KOPT-K1 (cell line): ENCODE measurements around the gene HOXC9.

ENCODE experiments used
- H3K27ac ChIP-seq: fragments of 200-600 bp; sonication (generic); 2 replicates; pipeline ENCODE4 v1.5.1; 2016; ENCODE audit warnings: antibody characterized with exemption, mild to moderate bottlenecking, low read depth, low read length; ENCODE audit not compliant: poor library complexity, severe bottlenecking
- H3K36me3 ChIP-seq: fragments of 200-600 bp; sonication (generic); 2 replicates; pipeline ENCODE4 v1.5.1; 2017; ENCODE audit warnings: antibody characterized with exemption, mild to moderate bottlenecking, low read length, moderate library complexity; ENCODE audit not compliant: insufficient read depth
- H3K9me3 ChIP-seq: fragments of 200-600 bp; sonication (generic); 2 replicates; pipeline ENCODE4 v1.5.1; 2017; ENCODE audit warnings: antibody characterized with exemption, low read length, mild to moderate bottlenecking; ENCODE audit not compliant: insufficient read depth, poor library complexity, severe bottlenecking

HOXC9 gene

GRCh38 chr12:54017878-54018467, 18.0 kb downstream of the HOXC9 start:
- H3K9me3 ChIP-seq: no peaks in the 10 kb centered on the region
- no peaks in the 10 kb centered on the region for H3K36me3 ChIP-seq
- peak overlapping the region; percentile 63 for H3K27ac ChIP-seq

DNA sequence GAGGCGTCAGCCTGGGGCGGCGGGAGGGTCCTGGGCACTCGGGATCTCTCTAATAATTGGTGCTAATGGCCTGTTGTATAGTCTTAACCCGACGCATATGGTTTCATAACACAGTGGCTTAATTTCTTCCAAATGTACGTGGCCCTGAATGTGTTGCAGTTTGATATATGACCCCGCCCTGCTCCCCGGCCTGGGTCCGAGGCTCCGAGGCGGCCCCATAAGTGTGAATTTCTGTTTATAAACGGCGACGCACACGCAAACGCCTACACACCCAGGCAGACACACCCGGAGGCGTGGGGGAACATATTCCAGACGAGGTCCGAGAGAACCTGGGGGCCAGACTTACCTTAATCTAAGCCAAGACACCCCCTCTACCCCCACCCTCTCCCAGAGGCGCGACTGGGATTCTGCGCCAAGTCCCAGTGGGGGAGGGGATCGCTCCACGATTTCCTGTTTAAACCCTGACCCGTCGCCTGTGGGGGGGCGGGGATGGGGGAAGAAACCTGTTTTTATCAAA, 18.6 kb downstream of the HOXC9 start:
- Histone ChIP-seq H3K27ac (peak overlapping the region; percentile 63), H3K36me3 (no peaks in the 10 kb centered on the region), H3K9me3 (no peaks in the 10 kb centered on the region)

DNA sequence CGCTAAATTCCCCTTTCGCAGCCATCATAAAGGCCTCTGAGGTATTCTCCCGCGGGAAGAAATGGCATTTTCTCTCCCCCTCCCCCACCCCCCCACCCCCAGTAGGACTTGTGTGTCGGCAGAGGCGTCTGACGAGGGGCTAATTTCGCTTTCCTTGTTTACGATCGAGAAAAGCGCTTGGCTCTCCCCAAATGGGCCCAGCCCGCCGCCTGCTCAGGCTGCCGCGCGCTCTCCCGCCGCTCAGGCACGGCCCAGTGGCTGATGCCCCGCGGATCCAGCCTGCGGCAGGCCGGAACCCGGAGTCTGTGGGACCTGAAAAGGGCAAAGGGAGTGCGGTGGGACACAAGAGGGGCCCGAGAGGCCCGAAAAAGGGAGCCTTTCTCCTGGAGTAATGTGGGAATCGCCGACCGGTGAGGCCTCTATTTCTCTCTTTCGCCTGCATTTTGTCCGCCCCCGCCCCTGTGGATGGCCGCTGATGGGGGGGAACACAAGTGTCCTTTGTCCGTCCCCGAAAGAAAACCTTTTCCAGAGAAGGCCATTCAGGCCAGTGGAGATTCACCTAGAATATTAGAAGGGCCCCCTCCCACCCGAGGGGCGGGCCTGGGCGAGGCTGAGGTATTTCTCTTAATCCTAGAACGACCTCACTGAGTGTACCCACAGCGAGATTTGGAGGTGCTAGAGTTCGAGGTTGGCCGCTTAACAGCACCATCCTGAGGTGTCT, 19.3 kb downstream of the HOXC9 start:
- Histone ChIP-seq H3K27ac (no peak overlapping the region), H3K36me3 (no peaks in the 10 kb centered on the region), H3K9me3 (no peaks in the 10 kb centered on the region)

GRCh38 chr12:54019924-54020590, 20.1 kb downstream of the HOXC9 start:
- H3K9me3 ChIP-seq: no peaks in the 10 kb centered on the region
- no peak overlapping the region for H3K27ac ChIP-seq
- no peaks in the 10 kb centered on the region for H3K36me3 ChIP-seq

- no peak overlapping the region for H3K27ac ChIP-seq
These were observed 20.8 kb downstream of the HOXC9 start for GRCh38 chr12:54020591-54021405.

DNA sequence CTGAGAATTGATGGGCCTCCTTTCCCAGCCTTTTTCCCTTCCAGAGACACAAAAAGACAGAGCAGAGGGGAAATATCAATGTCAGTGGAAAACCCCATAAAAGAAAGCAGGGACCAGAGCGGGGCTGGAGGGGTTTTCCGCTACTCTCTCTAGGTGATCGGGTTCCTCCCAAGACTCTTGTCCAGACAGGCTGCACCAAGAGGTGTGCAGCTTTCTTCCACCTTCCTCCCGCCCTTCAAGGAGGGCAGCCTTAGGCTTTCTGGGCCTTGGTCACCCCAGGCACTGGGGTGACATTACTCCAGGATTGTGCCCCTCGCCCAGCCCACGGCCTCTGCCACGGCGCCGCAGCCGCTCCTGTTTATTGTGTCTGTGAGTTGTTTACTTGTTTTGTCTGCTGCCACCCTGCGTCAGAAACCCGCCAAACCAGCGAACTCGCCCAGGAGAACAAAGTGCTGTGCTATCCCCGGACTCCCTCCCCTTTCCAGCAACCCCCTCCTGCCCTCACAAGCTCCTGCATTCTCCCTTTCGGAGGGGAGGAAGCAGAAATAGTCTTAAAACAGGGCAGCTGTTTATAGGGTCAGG, 21.6 kb downstream of the HOXC9 start:
- Histone ChIP-seq H3K36me3 (no peaks in the 10 kb centered on the region), H3K27ac (no peak overlapping the region), H3K9me3 (no peaks in the 10 kb centered on the region)

More at GRCh38 chr12:54020591-54021405, 20.8 kb downstream of the HOXC9 start:
- H3K9me3 ChIP-seq: no peaks in the 10 kb centered on the region
- no peaks in the 10 kb centered on the region for H3K36me3 ChIP-seq

DNA sequence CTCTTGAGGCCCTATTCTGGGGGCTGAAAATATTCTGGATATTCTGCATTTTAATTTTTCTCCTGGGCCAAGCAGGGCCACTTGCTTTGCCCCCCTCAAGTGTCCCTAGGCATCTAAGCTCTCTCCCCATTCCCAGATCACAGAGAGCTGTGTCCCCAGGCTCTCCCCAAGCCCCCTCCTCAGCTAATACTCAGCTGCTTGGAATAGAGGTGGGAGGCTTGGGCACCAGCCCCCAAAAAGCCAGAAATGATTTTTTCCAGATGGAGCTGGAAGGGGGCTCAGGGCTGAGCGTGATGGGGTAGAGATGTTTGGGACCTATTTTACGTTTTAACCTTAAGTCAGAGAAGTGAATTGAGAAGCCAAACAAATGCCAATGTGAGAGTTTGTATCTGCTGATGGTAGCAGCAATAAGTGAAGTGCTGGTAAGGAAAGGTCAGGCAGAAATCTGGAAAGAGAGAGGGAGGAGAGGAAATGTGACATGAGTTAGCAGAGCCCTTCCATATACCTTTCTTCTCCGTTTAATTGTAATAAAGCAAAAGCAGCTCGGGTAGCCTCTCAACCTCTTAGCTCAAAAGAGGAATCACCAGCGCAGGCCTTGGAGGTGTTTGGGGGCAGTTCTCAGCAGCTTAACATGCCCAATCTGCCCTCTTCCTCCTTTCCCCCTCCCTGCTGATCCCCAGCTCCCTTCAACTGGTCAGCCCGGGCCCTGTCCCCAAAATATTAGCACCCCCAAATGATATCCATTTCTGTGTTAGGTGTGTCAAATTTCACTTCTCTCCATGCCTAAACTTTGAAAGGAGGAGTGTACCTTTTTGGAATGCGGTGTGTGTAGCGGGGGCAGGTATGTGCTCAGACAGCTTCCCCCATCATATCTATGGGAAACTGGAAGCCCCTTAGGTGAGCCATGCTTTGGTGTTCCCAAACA, 23.3 kb downstream of the HOXC9 start:
- H3K27ac ChIP-seq: no peak overlapping the region
- no peaks in the 10 kb centered on the region for H3K9me3 ChIP-seq
- no peaks in the 10 kb centered on the region for H3K36me3 ChIP-seq

DNA sequence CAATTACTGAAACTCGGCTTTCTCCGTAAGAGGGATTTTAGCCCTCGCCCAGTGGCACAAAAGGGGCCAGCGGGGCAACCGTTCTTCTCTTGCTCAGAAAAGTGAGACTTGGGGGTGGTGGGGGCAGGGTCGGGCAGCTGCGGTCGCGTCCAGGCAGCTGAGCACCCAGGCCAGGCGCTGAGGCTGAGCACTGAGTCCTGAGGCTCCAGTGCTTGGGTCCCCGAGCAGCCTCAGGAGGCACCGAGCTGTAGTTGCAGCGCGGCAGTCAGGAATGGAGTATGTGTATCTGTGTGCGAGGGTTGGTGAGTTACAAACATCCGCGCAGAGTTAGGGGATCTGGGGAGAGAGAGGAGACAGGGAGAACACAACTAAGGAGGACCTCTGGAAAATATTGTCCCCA, 24.2 kb downstream of the HOXC9 start:
- no peak overlapping the region for H3K27ac ChIP-seq

GRCh38 chr12:54024581-54025305, 24.8 kb downstream of the HOXC9 start:
- Histone ChIP-seq H3K36me3 (no peaks in the 10 kb centered on the region), H3K27ac (no peak overlapping the region), H3K9me3 (no peaks in the 10 kb centered on the region)

More for the DNA sequence above, 24.2 kb downstream of the HOXC9 start:
- no peaks in the 10 kb centered on the region for H3K36me3 ChIP-seq
- H3K9me3 ChIP-seq: no peaks in the 10 kb centered on the region

DNA sequence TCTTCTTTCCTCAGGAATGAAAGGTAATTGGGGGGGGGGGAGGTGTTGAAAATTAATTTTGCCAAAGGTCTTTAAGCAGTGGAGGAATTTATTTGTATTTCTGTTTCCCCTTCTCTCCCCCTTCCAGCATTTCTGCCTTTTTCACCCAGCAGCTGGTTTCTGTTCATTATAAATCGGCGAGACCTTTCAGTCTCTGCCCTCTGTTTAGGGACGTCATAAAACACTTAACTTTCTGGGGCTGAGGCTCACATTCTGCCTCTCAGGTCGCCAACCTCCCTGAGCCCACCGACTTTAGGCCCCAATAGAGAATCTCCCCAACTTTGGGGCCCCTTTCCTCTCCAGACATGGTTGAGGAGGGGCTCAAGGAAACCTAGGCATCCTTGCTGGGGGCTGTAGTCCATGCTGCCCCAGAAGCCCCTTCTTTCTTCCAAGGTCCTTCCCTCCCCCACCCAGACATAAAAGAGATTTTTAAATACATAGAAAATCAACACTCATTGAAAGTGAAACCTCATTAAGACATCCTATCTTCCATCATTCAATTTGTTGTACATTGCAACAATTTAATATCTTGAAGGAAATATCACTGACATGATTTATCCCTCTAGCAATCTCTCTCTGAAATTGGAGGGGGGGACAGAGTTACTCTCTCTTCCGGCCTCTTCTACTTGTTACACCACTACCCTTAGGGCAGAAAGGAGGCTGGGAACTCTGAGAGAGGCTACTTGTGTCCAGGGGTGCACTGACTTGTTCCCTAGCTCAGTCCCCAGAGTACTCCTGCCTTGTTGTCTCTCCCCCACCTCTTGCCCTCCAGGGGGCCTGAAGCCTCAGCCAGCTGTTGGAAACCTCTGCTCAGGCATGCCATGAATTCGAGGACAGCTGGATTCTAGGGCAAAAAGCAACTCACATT, 25.8 kb downstream of the HOXC9 start:
- H3K36me3 ChIP-seq: no peaks in the 10 kb centered on the region
- H3K27ac ChIP-seq: no peak overlapping the region
- no peaks in the 10 kb centered on the region for H3K9me3 ChIP-seq

GRCh38 chr12:54026640-54027441, 26.9 kb downstream of the HOXC9 start:
- Histone ChIP-seq H3K36me3 (no peaks in the 10 kb centered on the region), H3K27ac (no peak overlapping the region), H3K9me3 (no peaks in the 10 kb centered on the region)

DNA sequence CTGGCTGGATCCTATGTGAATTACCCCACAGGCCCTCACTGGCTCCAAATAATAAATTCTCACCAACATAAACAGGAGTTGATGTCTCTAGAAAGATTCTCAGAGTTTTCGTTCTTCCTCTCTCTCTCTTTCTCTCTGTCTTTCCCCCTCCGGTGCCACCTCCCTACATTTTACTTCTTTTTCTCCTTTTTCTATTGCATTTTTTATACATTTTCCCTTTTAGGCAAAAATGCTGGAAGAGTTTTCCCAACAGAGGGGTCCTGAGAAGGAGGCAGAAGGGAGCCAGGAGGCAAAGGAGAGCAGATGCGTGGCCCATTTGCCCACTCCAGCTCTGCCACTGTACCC, 27.5 kb downstream of the HOXC9 start:
- no peak overlapping the region for H3K27ac ChIP-seq
- H3K36me3 ChIP-seq: no peaks in the 10 kb centered on the region
- H3K9me3 ChIP-seq: no peaks in the 10 kb centered on the region
